Measurements from ENCODE around the gene ATP5MC2. TPM values are rescaled to one million over a fixed set of nuclear protein-coding genes. Genes with fewer than 3 reads are reported as not detected.
"Not testable (repeated sequence)": the region's sequence is repeated elsewhere in the genome, so short reads cannot be mapped to it uniquely, and the experiment has no call there.

The ATP5MC2 gene
- total RNA-seq, 1 donor from 2014 or later = 343 TPM

GRCh38 chr12:53653595-53653994, 22.3 kb downstream of the ATP5MC2 start:
- intact Hi-C loops (cut with micrococcal nuclease) = no loop called here

- intact Hi-C loops (cut with micrococcal nuclease) = no loop called here
Measured at GRCh38 chr12:53652366-53652765, 23.5 kb downstream of the ATP5MC2 start.

- intact Hi-C loops (cut with micrococcal nuclease) = no loop called here
Measured at GRCh38 chr12:53651737-53652136, 24.1 kb downstream of the ATP5MC2 start.

- intact Hi-C loops (cut with micrococcal nuclease) = not testable (repeated sequence)
Measured at GRCh38 chr12:53646300-53646699, 29.6 kb downstream of the ATP5MC2 start.

GRCh38 chr12:53645165-53645564, 30.7 kb downstream of the ATP5MC2 start:
- intact Hi-C loops (cut with micrococcal nuclease) = no loop called here

- intact Hi-C loops (cut with micrococcal nuclease) = no loop called here
Measured at GRCh38 chr12:53644133-53644532, 31.8 kb downstream of the ATP5MC2 start.

GRCh38 chr12:53643232-53643979, 32.5 kb downstream of the ATP5MC2 start:
- intact Hi-C loops (cut with micrococcal nuclease) = no loop called here

- intact Hi-C loops (cut with micrococcal nuclease) = no loop called here
Measured at GRCh38 chr12:53638057-53638456, 37.8 kb downstream of the ATP5MC2 start.

- intact Hi-C loops (cut with micrococcal nuclease) = no loop called here
Measured at GRCh38 chr12:53636641-53637040, 39.2 kb downstream of the ATP5MC2 start.

- intact Hi-C loops (cut with micrococcal nuclease) = not testable (repeated sequence)
Measured at GRCh38 chr12:53635708-53636107, 40.2 kb downstream of the ATP5MC2 start.

GRCh38 chr12:53631721-53632120, 44.2 kb downstream of the ATP5MC2 start:
- intact Hi-C loops (cut with micrococcal nuclease) = no loop called here

- intact Hi-C loops (cut with micrococcal nuclease) = loop anchor here (2.0 to 5.0 kb wide), 3 partner anchors 85 to 306 kb away; partner anchors contain the start of genes AAAS and TARBP2
Measured at GRCh38 chr12:53627919-53628318, 48.0 kb downstream of the ATP5MC2 start.

- intact Hi-C loops (cut with micrococcal nuclease) = loop anchor here (1.0 to 5.0 kb wide), 6 partner anchors 50 to 304 kb away; partner anchors contain the start of genes AAAS, ATP5MC2, CALCOCO1 and PRR13
Measured at GRCh38 chr12:53626702-53627169, 49.1 kb downstream of the ATP5MC2 start.

GRCh38 chr12:53625946-53626701, 49.8 kb downstream of the ATP5MC2 start, which contains the start of gene ATF7:
TSS of gene ATF7 (minus strand) at chr12:53626382. CDS start at chr12:53601000, 25,382 bp downstream.
- intact Hi-C loops (cut with micrococcal nuclease) = loop anchor here (1.0 to 5.0 kb wide), 6 partner anchors 50 to 304 kb away; partner anchors contain the start of genes AAAS, ATP5MC2, CALCOCO1 and PRR13

- intact Hi-C loops (cut with micrococcal nuclease) = loop anchor here (5.0 kb wide), 1 partner anchor 303 kb away; the partner anchor contains the start of gene AAAS
Measured at GRCh38 chr12:53625373-53625945, 50.4 kb downstream of the ATP5MC2 start.

GRCh38 chr12:53624956-53625355, 50.9 kb downstream of the ATP5MC2 start:
- intact Hi-C loops (cut with micrococcal nuclease) = loop anchor here (5.0 kb wide), 1 partner anchor 303 kb away; the partner anchor contains the start of gene AAAS

- intact Hi-C loops (cut with micrococcal nuclease) = no loop called here
Measured at GRCh38 chr12:53624458-53624857, 51.4 kb downstream of the ATP5MC2 start.

GRCh38 chr12:53623548-53624385, 52.1 kb downstream of the ATP5MC2 start:
- intact Hi-C loops (cut with micrococcal nuclease) = no loop called here

- intact Hi-C loops (cut with micrococcal nuclease) = no loop called here
Measured at GRCh38 chr12:53622724-53623123, 53.2 kb downstream of the ATP5MC2 start.

GRCh38 chr12:53618275-53618674, 57.6 kb downstream of the ATP5MC2 start:
- intact Hi-C loops (cut with micrococcal nuclease) = no loop called here

- intact Hi-C loops (cut with micrococcal nuclease) = no loop called here
Measured at GRCh38 chr12:53617700-53618099, 58.2 kb downstream of the ATP5MC2 start.

All from T-helper 2 cell treated with Interferon-gamma antibody and Interleukin-4, amounts not matched to agents 100 ng/mL and 5 ng/mL, for 36 hours (primary cell).